Endothelial cell of umbilical vein (primary cell): ENCODE results near the gene DMBT1. TPM values are rescaled to one million over a fixed set of nuclear protein-coding genes. Genes with fewer than 3 reads are reported as not detected.

Experiments
- BruUV-seq: library from RNA; stranded (reverse); fragments of 400-500 nt; replicated peaks from 2 replicates; lab custom pipeline; 2021; lab: Mats Ljungman, UMichigan
- CTCF ChIA-PET: fragments of 300-600, 350-600 bp; sonication (Branson Sonifier 250); formaldehyde crosslinking; loops from one replicate; lab custom pipeline; 2021; ENCODE audit warnings: antibody characterized with exemption, inconsistent platforms; lab: Charles Lee
- POLR2A ChIA-PET: fragments of 300-600, 350-600 bp; sonication (Branson Sonifier 250); formaldehyde crosslinking; loops from one replicate; lab custom pipeline; 2021; ENCODE audit warnings: antibody characterized with exemption, inconsistent platforms; lab: Charles Lee
- DNase-seq: peaks from one replicate; pipeline ENCODE4 v3.0.0-alpha.2; 2011; ENCODE audit warnings: low read depth, low spot score
- FAIRE-seq: peaks from 2 replicates; lab custom pipeline; 2011; peaks lifted over from hg19 to GRCh38; lab: Jason Lieb, UNC
- H2AFZ ChIP-seq: 2 replicates; pipeline ENCODE4 v1.6.0; 2012; ENCODE audit warnings: low read depth, low read length, control low read depth, inconsistent platforms
- H3K27ac ChIP-seq: 2 replicates; pipeline ENCODE4 v1.5.1; 2011; ENCODE audit warnings: low read depth, mild to moderate bottlenecking, control low read depth, low read length, moderate library complexity; ENCODE audit not compliant: insufficient read depth
- H3K27me3 ChIP-seq, 2 experiments: 2 replicates each; pipeline versions ENCODE4 v1.6.0 to v1.6.1; 2011; ENCODE audit warnings: low read length in 2 of 2, mixed read lengths in 1 of 2; ENCODE audit not compliant: control insufficient read depth in 2 of 2, insufficient read depth in 2 of 2
- H3K36me3 ChIP-seq, 2 experiments: 2 replicates in 1 of 2; 3 replicates in 1 of 2; pipeline ENCODE4 v1.5.1; 2011; ENCODE audit warnings: low read length in 2 of 2, mild to moderate bottlenecking in 1 of 2, moderate library complexity in 1 of 2; ENCODE audit not compliant: control insufficient read depth in 2 of 2, insufficient read depth in 2 of 2; ENCODE audit errors: extremely low read depth in 1 of 2
- H3K4me1 ChIP-seq: 3 replicates; pipeline ENCODE4 v1.5.1; 2011; ENCODE audit warnings: mild to moderate bottlenecking, low read length; ENCODE audit not compliant: control insufficient read depth, insufficient read depth; ENCODE audit errors: extremely low read depth
- H3K4me2 ChIP-seq: 2 replicates; pipeline ENCODE4 v1.6.1; 2011; ENCODE audit warnings: low read length, control low read depth, mixed read lengths; ENCODE audit not compliant: insufficient read depth
- H3K4me3 ChIP-seq, 3 experiments: fragments of 200-600 bp in 1 of 3; sonication (generic), shearing (Covaris generic) in 1 of 3; replicated peaks in 1 of 3; 2 replicates each; pipeline ENCODE4 v1.5.1; 2011 to 2016; ENCODE audit warnings: control low read depth in 3 of 3, low read length in 3 of 3, mild to moderate bottlenecking in 2 of 3, inconsistent platforms in 1 of 3, low read depth in 1 of 3, moderate library complexity in 1 of 3; ENCODE audit not compliant: insufficient read depth in 1 of 3
- H3K79me2 ChIP-seq: 2 replicates; pipeline ENCODE4 v1.6.0; 2012; ENCODE audit warnings: low read length, inconsistent platforms; ENCODE audit not compliant: control insufficient read depth, insufficient read depth
- H3K9ac ChIP-seq: replicated peaks from 2 replicates; pipeline ENCODE3; 2011; ENCODE audit warnings: low read length, control low read depth; ENCODE audit not compliant: insufficient read depth; ENCODE audit errors: extremely low read depth
- H3K9me1 ChIP-seq: replicated peaks from 3 replicates; pipeline ENCODE4 v1.6.0; 2011; ENCODE audit warnings: mild to moderate bottlenecking, low read length; ENCODE audit not compliant: control insufficient read depth, insufficient read depth; ENCODE audit errors: extremely low read depth
- H3K9me3 ChIP-seq: replicated peaks from 2 replicates; pipeline ENCODE4 v1.5.1; 2012; ENCODE audit warnings: low read length, inconsistent platforms; ENCODE audit not compliant: control insufficient read depth, insufficient read depth
- H4K20me1 ChIP-seq: replicated peaks from 2 replicates; pipeline ENCODE3; 2011; ENCODE audit warnings: mild to moderate bottlenecking, low read length; ENCODE audit not compliant: control insufficient read depth, insufficient read depth; ENCODE audit errors: extremely low read depth
- CTCF ChIP-seq, 2 donors: IDR thresholded peaks; 1 replicate in 1 of 2; 2 replicates in 1 of 2; pipeline ENCODE4 v1.5.1; 2011; ENCODE audit warnings: low read length in 2 of 2, mild to moderate bottlenecking in 2 of 2, moderate library complexity in 2 of 2, control low read depth in 1 of 2, inconsistent platforms in 1 of 2, low read depth in 1 of 2; ENCODE audit not compliant: insufficient read depth in 1 of 2; ENCODE audit errors: extremely low read depth in 1 of 2
- EZH2 ChIP-seq: IDR thresholded peaks from 2 replicates; pipeline ENCODE4 v1.6.1; 2012; ENCODE audit warnings: borderline replicate concordance, low read depth, mild to moderate bottlenecking, moderate library complexity, low read length, inconsistent platforms; ENCODE audit not compliant: severe bottlenecking
- FOS ChIP-seq: IDR thresholded peaks from 2 replicates; pipeline ENCODE4 v1.6.1; 2011; ENCODE audit warnings: mild to moderate bottlenecking, low read length, moderate library complexity, borderline replicate concordance; ENCODE audit not compliant: insufficient read depth
- GATA2 ChIP-seq: IDR thresholded peaks from 2 replicates; pipeline ENCODE4 v1.7.0; 2011; ENCODE audit warnings: low read depth, mild to moderate bottlenecking, moderate library complexity, mixed read lengths, low read length; ENCODE audit not compliant: insufficient read length, insufficient read depth
- JUN ChIP-seq: IDR thresholded peaks from 2 replicates; pipeline ENCODE4 v1.6.1; 2011; ENCODE audit warnings: borderline replicate concordance, low read depth; ENCODE audit not compliant: insufficient read length, insufficient read depth
- MAX ChIP-seq: IDR thresholded peaks from 2 replicates; pipeline ENCODE4 v1.6.1; 2011; ENCODE audit not compliant: insufficient read depth, insufficient read length
- MYC ChIP-seq: IDR thresholded peaks from one replicate; pipeline ENCODE4 v1.6.1; 2011; ENCODE audit warnings: mild to moderate bottlenecking, low read depth, low read length
- POLR2A ChIP-seq: IDR thresholded peaks from 2 replicates; pipeline ENCODE4 v1.6.1; 2012; ENCODE audit warnings: low read depth, mild to moderate bottlenecking, control low read depth, low read length
- POLR2AphosphoS5 ChIP-seq: IDR thresholded peaks from 2 replicates; pipeline ENCODE4 v1.6.1; 2012; ENCODE audit warnings: low read depth, mild to moderate bottlenecking, control low read depth, low read length, moderate library complexity; ENCODE audit not compliant: insufficient read depth
- dilution Hi-C: fragments of 300-500 bp; cut with MboI; formaldehyde crosslinking; loops from one replicate; pipeline ENCODE4 v1.15.0; 2019; ENCODE audit warnings: low sequenced_read_pairs; ENCODE audit not compliant: extremely low pct_ligation_motif_present
- intact Hi-C: fragments of 100-400 bp; cut with micrococcal nuclease; formaldehyde crosslinking; loops from one replicate; pipeline ENCODE4 v1.10.0; 2022
- polyA plus RNA-seq, 4 experiments: library from polyadenylated mRNA; depleted of rRNA in 3 of 4; stranded (reverse) in 3 of 4; unstranded in 1 of 4; fragments of >200 nt; gene quantifications; 2 replicates each; pipeline versions ENCODE4 v1.2.1 to v1.2.3, GENCODE V29; 2011 to 2012; ENCODE audit warnings: missing spikeins in 1 of 4
- total RNA-seq: library from RNA; stranded (reverse); gene quantifications from 2 replicates; pipeline ENCODE4 v1.2.3, GENCODE V29; 2021

The DMBT1 gene
- total and polyA plus RNA-seq, 2 donors (not counting 3 experiments of a cell fraction or from before 2014, with no cell fraction given): 0.01 TPM; not detected in 1

- H3K9me3 ChIP-seq: no peaks in the 10 kb centered on the region
- dilution Hi-C loops (no loop called here), intact Hi-C loops (no loop called here)
- CTCF ChIA-PET: interaction anchor here (2.4 kb wide), 1 partner anchor 21 kb away, joined by 9 read pairs; no protein-coding TSS in a partner anchor
- no peaks in the 10 kb centered on the region for H3K4me1 ChIP-seq
- H3K4me2 ChIP-seq: no peak overlapping the region
- BruUV-seq: no TSS peak
- TF ChIP-seq EZH2: no peak
- TF ChIP-seq JUN: no peak
- TF ChIP-seq FOS: no peak
- no peak for TF ChIP-seq GATA2
- no peak for TF ChIP-seq POLR2A
- no peak for TF ChIP-seq POLR2AphosphoS5
- TF ChIP-seq MYC: no peak
- no peak for TF ChIP-seq MAX
- H4K20me1 ChIP-seq: no peaks in the 10 kb centered on the region
- DNase-seq (no peak), FAIRE-seq (no peak)
- H3K4me3 ChIP-seq: no peak overlapping the region
- H3K36me3 ChIP-seq: no peaks in the 10 kb centered on the region
- H3K27ac ChIP-seq: no peak overlapping the region
- H3K9ac ChIP-seq: no peak overlapping the region
- no peak overlapping the region for H2AFZ ChIP-seq
- no peaks in the 10 kb centered on the region for H3K9me1 ChIP-seq
- no peaks in the 10 kb centered on the region for H3K27me3 ChIP-seq
- POLR2A ChIA-PET: no interaction called here
- no peaks in the 10 kb centered on the region for H3K79me2 ChIP-seq
Observed at GRCh38 chr10:122669842-122670241, 109.3 kb downstream of the DMBT1 start.

- no peak overlapping the region for H3K4me3 ChIP-seq
- H3K4me2 ChIP-seq: no peak overlapping the region
- no peak overlapping the region for H2AFZ ChIP-seq
- no peak overlapping the region for H3K9ac ChIP-seq
- H3K27ac ChIP-seq: no peak overlapping the region
- no peaks in the 10 kb centered on the region for H3K9me1 ChIP-seq
- dilution Hi-C loops (no loop called here), intact Hi-C loops (no loop called here)
- POLR2A ChIA-PET: no interaction called here
- BruUV-seq: no TSS peak
- DNase-seq (no peak), FAIRE-seq (no peak)
- TF ChIP-seq MAX: no peak
- TF ChIP-seq POLR2AphosphoS5: no peak
- no peak for TF ChIP-seq JUN
- TF ChIP-seq GATA2: no peak
- TF ChIP-seq FOS: no peak
- TF ChIP-seq MYC: no peak
- no peak for TF ChIP-seq EZH2
- TF ChIP-seq POLR2A: no peak
- TF ChIP-seq CTCF (IDR thresholded peaks at IDR 0.05; ENCODE audit: extremely low read depth in 1 of 2, insufficient read depth in 1 of 2, low read depth in 1 of 2, low read length in 2 of 2): no peak
- H3K79me2 ChIP-seq: no peaks in the 10 kb centered on the region
- no peaks in the 10 kb centered on the region for H3K9me3 ChIP-seq
- H4K20me1 ChIP-seq: no peaks in the 10 kb centered on the region
- CTCF ChIA-PET: interaction anchor here (1.4 kb wide), 1 partner anchor 22 kb away, joined by 3 read pairs; no protein-coding TSS in a partner anchor
- no peaks in the 10 kb centered on the region for H3K36me3 ChIP-seq
- no peaks in the 10 kb centered on the region for H3K27me3 ChIP-seq
- no peaks in the 10 kb centered on the region for H3K4me1 ChIP-seq
Observed at GRCh38 chr10:122671355-122671754, 110.8 kb downstream of the DMBT1 start.
